Muscle of back (tissue), 11 donors: ENCODE data around the gene SMIM13. TPM values are rescaled to one million over a fixed set of nuclear protein-coding genes. Genes with fewer than 3 reads are reported as not detected.

Source experiments
- DNase-seq, 3 donors: peaks; one replicate each; pipeline versions ENCODE4 v3.0.0 to v3.0.0-alpha.2; 2013
- polyA plus RNA-seq, 10 donors: library from polyadenylated mRNA; unstranded; fragments of 120-200 nt; gene quantifications; one replicate each; pipeline ENCODE4 v1.2.1, GENCODE V29; 2013; ENCODE audit not compliant: insufficient read length in 10 of 10

Gene SMIM13
- polyA plus RNA-seq, 10 donors = 8.8 to 13.4 (median 10.7) TPM

DNA sequence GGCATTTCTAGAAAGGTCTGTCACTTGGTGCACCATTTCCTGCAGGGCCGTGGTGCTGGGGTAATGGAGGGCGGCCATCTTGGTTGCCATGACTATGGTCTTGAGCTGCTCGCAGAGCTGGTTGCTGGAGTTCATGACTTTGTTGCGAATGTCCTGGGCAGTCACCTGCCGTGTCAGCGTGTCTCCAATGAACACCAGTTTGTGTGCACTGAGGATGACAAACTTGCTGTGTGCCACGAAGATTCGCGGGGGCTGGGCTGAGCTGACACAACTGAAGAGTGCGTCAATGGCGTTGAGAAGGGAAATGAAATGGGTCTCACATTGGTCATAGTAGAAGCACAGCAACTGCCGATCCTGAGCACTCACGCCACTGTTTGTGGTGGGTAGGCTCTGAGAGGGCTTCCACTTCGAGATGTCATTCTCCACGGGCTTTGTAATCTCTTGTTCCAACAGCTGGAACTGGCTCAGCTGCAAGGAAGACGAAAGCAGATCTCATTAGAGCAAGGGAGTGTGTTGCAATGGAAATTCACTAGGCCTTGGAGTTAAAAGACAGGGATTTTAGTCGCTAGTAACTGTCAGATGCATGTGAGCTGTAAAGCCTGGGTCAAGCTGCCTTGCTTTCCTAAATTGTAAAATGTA is 91.7 kb downstream of the SMIM13 start:
- DNase-seq = no peak

- no peak for DNase-seq
Observed at GRCh38 chr6:11187301-11187700, 93.7 kb downstream of the SMIM13 start.

Other genes starting within 250 kb of the SMIM13 start
- gene GCM2, start 211.8 kb upstream of the SMIM13 start, polyA plus RNA-seq = under 1 TPM in 1 of 10 donors, not detected in 9; 0.08 TPM
- 1 to 10 TPM in 9 of 10 donors, under 1 TPM in 1; 0.37 to 5.4 (median 2.1) TPM for gene SYCP2L, start 206.8 kb upstream of the SMIM13 start, polyA plus RNA-seq
- 1 to 10 TPM; 2.1 to 3.7 (median 2.5) TPM for gene ELOVL2, start 49.5 kb upstream of the SMIM13 start, polyA plus RNA-seq
- under 1 TPM; 0.07 to 0.26 (median 0.17) TPM for gene ERVFRD-1, start 17.9 kb downstream of the SMIM13 start, polyA plus RNA-seq
- gene NEDD9, start 138.8 kb downstream of the SMIM13 start, polyA plus RNA-seq = 10 to 100 TPM; 12.8 to 20.7 (median 14.6) TPM